Activated naive CD8-positive, alpha-beta T cell (primary cell): ENCODE measurements around the gene TMA16.
A peak's percentile ranks its signal among the peaks of the same experiment; 100 is the strongest.

Source experiments
- H3K27ac Mint-ChIP-seq: one replicate; pipeline ENCODE4 v1.8.0; 2021; ENCODE audit warnings: mixed read lengths
- H3K27me3 Mint-ChIP-seq: one replicate; pipeline ENCODE4 v1.8.0; 2021; ENCODE audit warnings: mixed read lengths
- H3K36me3 Mint-ChIP-seq: one replicate; pipeline ENCODE4 v1.8.0; 2021; ENCODE audit warnings: mixed read lengths
- H3K4me1 Mint-ChIP-seq: one replicate; pipeline ENCODE4 v1.8.0; 2021; ENCODE audit warnings: low read depth, mixed read lengths
- H3K4me3 Mint-ChIP-seq: one replicate; pipeline ENCODE4 v1.8.0; 2021; ENCODE audit warnings: mild to moderate bottlenecking, mixed read lengths
- H3K9me3 Mint-ChIP-seq: one replicate; pipeline ENCODE4 v1.8.0; 2021; ENCODE audit warnings: low read depth, mixed read lengths

TMA16 gene

DNA sequence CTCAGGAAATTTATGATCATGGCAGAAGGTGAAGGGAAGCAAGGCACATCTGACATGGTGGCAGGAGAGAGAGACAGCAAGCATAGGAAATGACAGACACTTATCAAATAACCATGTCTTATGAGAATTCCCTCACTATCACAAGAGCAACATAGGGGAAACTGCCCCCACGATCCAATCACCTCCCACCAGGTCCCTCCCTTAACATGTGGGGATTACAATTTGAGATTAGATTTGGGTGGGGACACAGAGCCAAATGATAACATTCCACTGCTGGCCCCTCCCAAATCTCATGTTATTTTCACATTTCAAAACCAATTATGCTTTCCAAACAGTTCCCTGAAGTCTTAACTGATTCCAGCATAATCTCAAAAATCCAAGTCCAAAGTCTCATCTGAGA, 8.2 kb upstream of the TMA16 start:
- Mint-ChIP-seq H3K36me3 (no peaks in the 10 kb centered on the region), H3K27ac (no peak overlapping the region), H3K27me3 (peaks cover 2% of the 10 kb centered on the region), H3K4me3 (no peak overlapping the region), H3K4me1 (no peaks in the 10 kb centered on the region), H3K9me3 (no peaks in the 10 kb centered on the region)

- Mint-ChIP-seq H3K27me3 (peaks cover 2% of the 10 kb centered on the region), H3K9me3 (no peaks in the 10 kb centered on the region), H3K27ac (no peak overlapping the region), H3K4me1 (peaks cover 5% of the 10 kb centered on the region), H3K4me3 (no peak overlapping the region), H3K36me3 (no peaks in the 10 kb centered on the region)
These were observed 4.6 kb upstream of the TMA16 start for GRCh38 chr4:163489929-163490328.

GRCh38 chr4:163492951-163493504, 1.5 kb upstream of the TMA16 start:
- Mint-ChIP-seq H3K27ac (no peak overlapping the region), H3K4me1 (peaks cover 29% of the 10 kb centered on the region)

DNA sequence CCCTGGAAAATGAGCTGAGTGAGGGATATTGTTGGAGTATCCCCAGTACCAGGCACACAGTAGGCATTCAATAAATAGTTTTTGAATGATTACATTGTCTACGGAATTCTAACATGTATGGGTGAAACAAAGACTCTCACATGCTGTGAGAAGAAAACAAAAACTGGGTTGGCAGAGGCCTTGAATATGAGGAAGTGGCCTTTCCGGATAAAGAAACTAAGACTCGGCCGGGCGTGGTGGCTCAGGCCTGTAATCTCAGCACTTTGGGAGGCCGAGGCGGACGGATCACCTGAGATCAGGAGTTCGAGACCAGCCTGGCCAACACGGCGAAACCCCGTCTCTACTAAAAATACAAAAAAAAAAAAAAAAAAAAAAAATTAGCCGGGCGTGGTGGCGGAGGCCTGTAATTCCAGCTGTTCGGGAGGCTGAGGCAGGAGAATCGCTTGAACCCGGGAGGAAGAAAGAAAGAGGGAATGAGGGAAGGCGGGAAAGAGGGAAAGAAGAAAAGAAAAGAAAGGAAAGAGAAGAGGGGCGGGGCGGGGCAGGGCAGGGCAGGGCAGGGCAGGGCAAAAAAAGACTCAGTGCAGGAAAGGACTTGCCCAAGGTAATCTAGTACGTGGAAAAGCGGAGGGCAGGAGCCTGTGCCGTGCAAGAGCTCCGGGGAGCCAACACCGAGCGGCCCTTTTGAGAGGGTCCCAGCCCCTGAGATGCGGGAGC, 689 bp upstream of the TMA16 start:
- no peaks in the 10 kb centered on the region for H3K36me3 Mint-ChIP-seq

More at GRCh38 chr4:163492951-163493504, 1.5 kb upstream of the TMA16 start:
- Mint-ChIP-seq H3K9me3 (no peaks in the 10 kb centered on the region), H3K27me3 (peaks cover 2% of the 10 kb centered on the region), H3K4me3 (peak overlapping the region; percentile 94), H3K36me3 (no peaks in the 10 kb centered on the region)

DNA sequence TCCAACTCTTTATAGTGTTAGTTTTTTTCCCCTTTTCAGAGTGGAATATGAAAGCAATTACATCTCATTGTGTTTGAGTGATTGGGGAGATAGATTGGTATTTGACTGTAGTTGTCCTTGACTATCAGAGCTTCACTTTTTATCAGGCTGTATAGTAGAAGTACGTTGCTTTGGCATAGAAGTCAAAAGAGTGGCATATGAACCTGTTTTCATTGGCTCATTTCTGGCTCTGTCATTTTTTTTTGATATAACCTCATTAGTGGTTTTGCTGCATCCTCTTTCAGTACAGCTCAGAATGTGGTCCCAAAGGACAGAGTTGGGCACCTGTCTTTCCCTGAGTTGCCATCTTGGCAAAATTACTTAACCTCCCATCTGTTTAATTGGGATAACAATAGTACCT, 1.4 kb downstream of the TMA16 start:
- H3K4me3 Mint-ChIP-seq = peak overlapping the region; percentile 94
- H3K9me3 Mint-ChIP-seq = no peaks in the 10 kb centered on the region
- H3K27ac Mint-ChIP-seq = peak overlapping the region; percentile 89
- peaks cover 34% of the 10 kb centered on the region for H3K4me1 Mint-ChIP-seq
- no peaks in the 10 kb centered on the region for H3K27me3 Mint-ChIP-seq
- H3K36me3 Mint-ChIP-seq = no peaks in the 10 kb centered on the region

More for the DNA sequence above, 689 bp upstream of the TMA16 start:
- Mint-ChIP-seq H3K27me3 (peaks cover 2% of the 10 kb centered on the region), H3K27ac (peak overlapping the region; percentile 100), H3K4me1 (peaks cover 31% of the 10 kb centered on the region), H3K4me3 (peak overlapping the region; percentile 94), H3K9me3 (no peaks in the 10 kb centered on the region)

GRCh38 chr4:163500586-163500985, 6.1 kb downstream of the TMA16 start:
- Mint-ChIP-seq H3K36me3 (peaks cover 3% of the 10 kb centered on the region), H3K9me3 (no peaks in the 10 kb centered on the region), H3K4me1 (peaks cover 61% of the 10 kb centered on the region), H3K4me3 (no peak overlapping the region), H3K27ac (no peak overlapping the region), H3K27me3 (no peaks in the 10 kb centered on the region)

DNA sequence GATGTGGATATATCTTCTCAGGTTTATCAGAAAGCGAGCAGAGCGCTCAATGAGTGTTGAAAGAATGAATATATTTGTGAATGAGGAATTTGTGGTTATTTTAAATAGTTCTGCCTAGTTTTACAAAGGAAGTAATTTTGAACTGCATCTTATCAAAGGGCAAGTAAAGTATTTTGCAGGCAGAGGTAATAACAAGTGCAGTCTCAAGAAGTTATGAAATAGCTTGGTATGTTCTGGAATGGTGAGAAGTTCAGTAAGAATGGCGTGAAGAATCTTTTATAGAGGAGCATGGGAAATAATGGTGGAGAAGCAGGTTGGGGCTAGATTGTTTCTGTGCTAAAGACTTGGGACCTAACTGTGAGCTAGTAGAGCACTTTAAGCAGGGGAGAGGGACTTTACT, 10.9 kb downstream of the TMA16 start:
- H3K36me3 Mint-ChIP-seq = peaks cover 16% of the 10 kb centered on the region
- no peaks in the 10 kb centered on the region for H3K27me3 Mint-ChIP-seq
- no peaks in the 10 kb centered on the region for H3K9me3 Mint-ChIP-seq
- H3K4me3 Mint-ChIP-seq = no peak overlapping the region
- H3K27ac Mint-ChIP-seq = no peak overlapping the region
- peaks cover 49% of the 10 kb centered on the region for H3K4me1 Mint-ChIP-seq

DNA sequence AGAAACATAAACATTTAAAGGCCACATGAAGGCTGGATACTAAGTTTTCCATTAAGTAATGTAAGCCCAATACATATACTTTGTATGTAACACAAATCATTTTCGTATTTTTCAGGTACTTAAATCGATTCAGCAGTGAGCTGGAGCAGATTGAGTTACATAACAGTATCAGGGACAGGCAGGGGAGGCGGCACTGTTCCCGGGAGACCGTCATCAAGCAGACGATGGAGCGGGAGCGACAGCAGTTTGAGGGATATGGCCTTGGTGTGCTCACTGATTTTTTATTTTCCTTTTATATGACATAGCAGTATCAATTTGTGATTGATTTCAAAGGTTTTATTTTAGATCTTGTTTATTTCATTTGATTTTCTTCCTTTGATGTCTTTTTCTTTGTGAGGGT, 20.7 kb downstream of the TMA16 start:
- Mint-ChIP-seq H3K36me3 (peaks cover 13% of the 10 kb centered on the region), H3K9me3 (no peaks in the 10 kb centered on the region), H3K4me3 (no peak overlapping the region), H3K4me1 (no peaks in the 10 kb centered on the region), H3K27me3 (no peaks in the 10 kb centered on the region), H3K27ac (peak overlapping the region; percentile 34)

- H3K36me3 Mint-ChIP-seq = peaks cover 25% of the 10 kb centered on the region
- H3K4me1 Mint-ChIP-seq = peaks cover 2% of the 10 kb centered on the region
- H3K27me3 Mint-ChIP-seq = no peaks in the 10 kb centered on the region
- H3K27ac Mint-ChIP-seq = no peak overlapping the region
- H3K4me3 Mint-ChIP-seq = no peak overlapping the region
- no peaks in the 10 kb centered on the region for H3K9me3 Mint-ChIP-seq
These were observed 29.4 kb downstream of the TMA16 start for GRCh38 chr4:163523791-163524365.

GRCh38 chr4:163525982-163526381, 31.5 kb downstream of the TMA16 start:
- no peaks in the 10 kb centered on the region for H3K27me3 Mint-ChIP-seq
- H3K4me1 Mint-ChIP-seq = no peaks in the 10 kb centered on the region
- no peaks in the 10 kb centered on the region for H3K9me3 Mint-ChIP-seq
- peaks cover 16% of the 10 kb centered on the region for H3K36me3 Mint-ChIP-seq
- H3K27ac Mint-ChIP-seq = no peak overlapping the region
- H3K4me3 Mint-ChIP-seq = no peak overlapping the region

GRCh38 chr4:163527172-163527571, 32.7 kb downstream of the TMA16 start:
- H3K36me3 Mint-ChIP-seq = peaks cover 13% of the 10 kb centered on the region
- H3K27ac Mint-ChIP-seq = no peak overlapping the region
- no peaks in the 10 kb centered on the region for H3K9me3 Mint-ChIP-seq
- no peaks in the 10 kb centered on the region for H3K4me1 Mint-ChIP-seq
- H3K27me3 Mint-ChIP-seq = no peaks in the 10 kb centered on the region
- H3K4me3 Mint-ChIP-seq = no peak overlapping the region

- no peaks in the 10 kb centered on the region for H3K9me3 Mint-ChIP-seq
- H3K4me1 Mint-ChIP-seq = no peaks in the 10 kb centered on the region
- H3K27ac Mint-ChIP-seq = no peak overlapping the region
- H3K27me3 Mint-ChIP-seq = no peaks in the 10 kb centered on the region
- no peak overlapping the region for H3K4me3 Mint-ChIP-seq
- peaks cover 12% of the 10 kb centered on the region for H3K36me3 Mint-ChIP-seq
These were observed 34.2 kb downstream of the TMA16 start for GRCh38 chr4:163528653-163529052.

DNA sequence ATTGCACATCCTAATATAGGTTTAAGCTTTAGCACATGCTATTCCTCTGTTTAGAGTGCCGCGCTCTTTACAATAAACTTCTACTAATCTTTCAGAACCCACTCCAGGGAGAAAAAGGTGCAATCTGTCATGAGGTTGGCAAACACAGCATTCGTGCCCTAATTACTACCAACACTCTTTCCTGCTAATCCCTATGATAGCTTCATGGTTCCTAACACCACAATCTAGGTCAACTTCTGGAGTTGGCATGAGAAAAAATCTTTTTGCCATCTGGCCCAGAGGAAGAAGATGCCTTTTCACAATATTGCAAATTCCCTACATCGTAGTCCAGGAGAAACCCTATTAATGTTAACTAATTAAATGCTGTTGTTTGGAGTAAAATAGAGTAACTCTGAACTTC, 39.6 kb downstream of the TMA16 start:
- Mint-ChIP-seq H3K9me3 (no peaks in the 10 kb centered on the region), H3K36me3 (peaks cover 7% of the 10 kb centered on the region), H3K27me3 (no peaks in the 10 kb centered on the region), H3K4me3 (no peak overlapping the region), H3K27ac (no peak overlapping the region), H3K4me1 (no peaks in the 10 kb centered on the region)

- no peaks in the 10 kb centered on the region for H3K9me3 Mint-ChIP-seq
These were observed 41.2 kb downstream of the TMA16 start for GRCh38 chr4:163535657-163536056.

DNA sequence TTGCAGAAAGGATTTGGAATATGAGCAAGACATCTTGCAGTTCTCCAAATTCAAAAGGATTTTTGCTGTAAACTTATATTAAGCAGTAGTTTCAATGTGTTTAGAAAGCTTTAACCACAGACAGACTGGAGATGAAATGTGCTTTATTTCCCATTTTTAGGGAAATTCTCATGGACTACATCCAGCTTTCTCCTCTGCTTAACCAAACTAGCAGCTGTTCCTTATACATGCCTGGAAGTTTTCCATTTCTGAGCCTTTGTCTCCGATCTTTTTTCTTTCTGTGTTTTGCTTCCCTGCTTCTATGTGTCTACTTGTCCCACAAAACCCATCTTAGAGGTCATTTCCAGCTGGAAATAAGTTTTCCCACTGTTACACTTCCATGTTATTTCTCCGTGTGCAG, 41.6 kb downstream of the TMA16 start:
- Mint-ChIP-seq H3K36me3 (peaks cover 6% of the 10 kb centered on the region), H3K4me3 (no peak overlapping the region), H3K27me3 (no peaks in the 10 kb centered on the region), H3K9me3 (no peaks in the 10 kb centered on the region), H3K27ac (no peak overlapping the region), H3K4me1 (no peaks in the 10 kb centered on the region)

More at GRCh38 chr4:163535657-163536056, 41.2 kb downstream of the TMA16 start:
- H3K4me1 Mint-ChIP-seq = no peaks in the 10 kb centered on the region
- H3K4me3 Mint-ChIP-seq = no peak overlapping the region
- H3K27ac Mint-ChIP-seq = no peak overlapping the region
- peaks cover 7% of the 10 kb centered on the region for H3K36me3 Mint-ChIP-seq
- H3K27me3 Mint-ChIP-seq = no peaks in the 10 kb centered on the region
